Measurements from ENCODE around the gene MALAT1. TPM values are rescaled to one million over a fixed set of nuclear protein-coding genes. Genes with fewer than 3 reads are reported as not detected.

Gene MALAT1
- total and polyA plus RNA-seq, 2 of the 13 experiments (the other 11 are each of a cell fraction or from before 2014, with no cell fraction given) = 143 to 1,237 TPM

DNA sequence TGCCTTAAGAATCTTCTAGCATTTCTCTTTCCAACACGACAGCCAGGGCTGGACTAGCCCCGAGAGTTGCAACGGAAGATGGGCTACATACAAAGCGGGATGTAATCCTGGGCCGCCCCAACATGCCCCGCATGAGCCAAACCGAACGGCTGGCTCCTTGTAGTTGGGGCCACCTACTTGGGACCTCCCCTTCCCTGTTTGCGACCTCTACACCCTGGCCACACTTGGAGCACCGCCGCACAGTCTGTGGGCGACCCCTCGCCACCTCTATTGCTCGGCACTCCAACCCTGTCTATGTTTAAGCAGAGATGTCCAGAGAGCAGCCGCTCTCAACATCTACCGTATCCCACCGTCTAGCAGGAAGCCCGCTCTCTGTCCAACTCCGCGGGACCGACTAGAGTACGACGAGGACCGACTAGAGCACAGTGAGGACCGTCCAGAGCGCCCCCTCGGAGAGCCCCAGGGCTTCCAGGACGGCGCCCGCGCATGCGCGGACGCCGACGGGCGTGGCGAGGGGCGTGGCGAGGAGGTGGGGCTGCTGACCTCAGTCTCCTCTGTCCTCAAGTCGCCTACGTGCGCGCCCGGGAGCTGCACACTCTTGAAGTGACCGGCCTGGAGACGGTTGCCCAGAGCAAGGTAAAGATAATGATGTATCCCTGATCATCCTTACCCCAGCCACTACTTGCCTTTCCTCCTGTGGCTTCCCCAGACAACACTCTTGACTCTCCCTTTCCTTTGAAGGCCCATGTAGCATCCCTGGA lies 44.0 kb upstream of the MALAT1 start (continued):
- TF ChIP-seq, protein P1, sequence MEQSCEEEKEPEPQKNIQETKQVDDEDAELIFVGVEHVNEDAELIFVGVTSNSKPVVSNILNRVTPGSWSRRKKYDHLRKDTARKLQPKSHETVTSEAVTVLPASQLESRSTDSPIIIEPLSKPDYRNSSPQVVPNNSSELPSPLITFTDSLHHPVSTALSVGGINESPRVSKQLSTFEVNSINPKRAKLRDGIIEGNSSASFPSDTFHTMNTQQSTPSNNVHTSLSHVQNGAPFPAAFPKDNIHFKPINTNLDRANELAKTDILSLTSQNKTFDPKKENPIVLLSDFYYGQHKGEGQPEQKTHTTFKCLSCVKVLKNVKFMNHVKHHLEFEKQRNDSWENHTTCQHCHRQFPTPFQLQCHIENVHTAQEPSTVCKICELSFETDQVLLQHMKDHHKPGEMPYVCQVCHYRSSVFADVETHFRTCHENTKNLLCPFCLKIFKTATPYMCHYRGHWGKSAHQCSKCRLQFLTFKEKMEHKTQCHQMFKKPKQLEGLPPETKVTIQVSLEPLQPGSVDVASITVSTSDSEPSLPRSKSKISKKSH (CRISPR knock-in tag; IDR thresholded peaks at IDR 0.05; ENCODE audit: borderline replicate concordance) = peak; percentile 86
- TF ChIP-seq ZKSCAN8 (CRISPR knock-in tag; IDR thresholded peaks at IDR 0.05; ENCODE audit: borderline replicate concordance) (no peak), CREM (IDR thresholded peaks at IDR 0.05) (no peak), CREM (CRISPR knock-in tag; IDR thresholded peaks at IDR 0.05) (no peak), ZNF549 (CRISPR knock-in tag; IDR thresholded peaks at IDR 0.05) (no peak), SRSF9 (IDR thresholded peaks at IDR 0.05; ENCODE audit: borderline replicate concordance, insufficient read depth, low read depth, low read length, poor library complexity, severe bottlenecking) (no peak), DRAP1 (CRISPR knock-in tag; IDR thresholded peaks at IDR 0.05) (peak; percentile 93), MNT (IDR thresholded peaks at IDR 0.05) (no peak), FIP1L1 (IDR thresholded peaks at IDR 0.05; ENCODE audit: borderline replicate concordance, insufficient read depth, low read depth, low read length) (no peak), SIN3B (IDR thresholded peaks at IDR 0.05; ENCODE audit: low read length) (no peak), U2AF2 (IDR thresholded peaks at IDR 0.05; ENCODE audit: low read depth, low read length) (no peak), KLF16 (CRISPR knock-in tag; IDR thresholded peaks at IDR 0.05) (no peak)
- TF ChIP-seq, protein P2, sequence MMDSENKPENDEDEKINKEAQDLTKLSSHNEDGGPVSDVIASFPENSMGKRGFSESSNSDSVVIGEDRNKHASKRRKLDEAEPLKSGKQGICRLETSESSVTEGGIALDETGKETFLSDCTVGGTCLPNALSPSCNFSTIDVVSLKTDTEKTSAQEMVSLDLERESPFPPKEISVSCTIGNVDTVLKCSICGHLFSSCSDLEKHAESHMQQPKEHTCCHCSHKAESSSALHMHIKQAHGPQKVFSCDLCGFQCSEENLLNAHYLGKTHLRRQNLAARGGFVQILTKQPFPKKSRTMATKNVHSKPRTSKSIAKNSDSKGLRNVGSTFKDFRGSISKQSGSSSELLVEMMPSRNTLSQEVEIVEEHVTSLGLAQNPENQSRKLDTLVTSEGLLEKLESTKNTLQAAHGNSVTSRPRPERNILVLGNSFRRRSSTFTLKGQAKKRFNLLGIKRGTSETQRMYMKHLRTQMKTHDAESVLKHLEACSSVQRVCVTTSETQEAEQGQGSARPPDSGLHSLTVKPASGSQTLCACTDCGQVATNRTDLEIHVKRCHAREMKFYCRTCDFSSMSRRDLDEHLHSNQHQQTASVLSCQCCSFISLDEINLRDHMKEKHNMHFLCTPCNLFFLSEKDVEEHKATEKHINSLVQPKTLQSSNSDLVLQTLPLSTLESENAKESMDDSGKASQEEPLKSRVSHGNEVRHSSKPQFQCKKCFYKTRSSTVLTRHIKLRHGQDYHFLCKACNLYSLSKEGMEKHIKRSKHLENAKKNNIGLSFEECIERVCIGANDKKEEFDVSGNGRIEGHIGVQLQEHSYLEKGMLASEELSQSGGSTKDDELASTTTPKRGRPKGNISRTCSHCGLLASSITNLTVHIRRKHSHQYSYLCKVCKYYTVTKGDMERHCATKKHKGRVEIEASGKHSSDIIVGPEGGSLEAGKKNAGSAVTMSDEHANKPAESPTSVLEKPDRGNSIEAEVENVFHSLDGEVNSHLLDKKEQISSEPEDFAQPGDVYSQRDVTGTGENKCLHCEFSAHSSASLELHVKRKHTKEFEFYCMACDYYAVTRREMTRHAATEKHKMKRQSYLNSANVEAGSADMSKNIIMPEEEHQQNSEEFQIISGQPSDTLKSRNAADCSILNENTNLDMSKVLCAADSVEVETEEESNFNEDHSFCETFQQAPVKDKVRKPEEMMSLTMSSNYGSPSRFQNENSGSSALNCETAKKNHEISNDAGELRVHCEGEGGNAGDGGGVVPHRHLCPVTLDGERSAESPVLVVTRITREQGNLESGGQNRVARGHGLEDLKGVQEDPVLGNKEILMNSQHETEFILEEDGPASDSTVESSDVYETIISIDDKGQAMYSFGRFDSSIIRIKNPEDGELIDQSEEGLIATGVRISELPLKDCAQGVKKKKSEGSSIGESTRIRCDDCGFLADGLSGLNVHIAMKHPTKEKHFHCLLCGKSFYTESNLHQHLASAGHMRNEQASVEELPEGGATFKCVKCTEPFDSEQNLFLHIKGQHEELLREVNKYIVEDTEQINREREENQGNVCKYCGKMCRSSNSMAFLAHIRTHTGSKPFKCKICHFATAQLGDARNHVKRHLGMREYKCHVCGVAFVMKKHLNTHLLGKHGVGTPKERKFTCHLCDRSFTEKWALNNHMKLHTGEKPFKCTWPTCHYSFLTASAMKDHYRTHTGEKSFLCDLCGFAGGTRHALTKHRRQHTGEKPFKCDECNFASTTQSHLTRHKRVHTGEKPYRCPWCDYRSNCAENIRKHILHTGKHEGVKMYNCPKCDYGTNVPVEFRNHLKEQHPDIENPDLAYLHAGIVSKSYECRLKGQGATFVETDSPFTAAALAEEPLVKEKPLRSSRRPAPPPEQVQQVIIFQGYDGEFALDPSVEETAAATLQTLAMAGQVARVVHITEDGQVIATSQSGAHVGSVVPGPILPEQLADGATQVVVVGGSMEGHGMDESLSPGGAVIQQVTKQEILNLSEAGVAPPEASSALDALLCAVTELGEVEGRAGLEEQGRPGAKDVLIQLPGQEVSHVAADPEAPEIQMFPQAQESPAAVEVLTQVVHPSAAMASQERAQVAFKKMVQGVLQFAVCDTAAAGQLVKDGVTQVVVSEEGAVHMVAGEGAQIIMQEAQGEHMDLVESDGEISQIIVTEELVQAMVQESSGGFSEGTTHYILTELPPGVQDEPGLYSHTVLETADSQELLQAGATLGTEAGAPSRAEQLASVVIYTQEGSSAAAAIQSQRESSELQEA (CRISPR knock-in tag; IDR thresholded peaks at IDR 0.05; ENCODE audit: not compliant biosample characterization) = no peak
- TF ChIP-seq, protein P3, sequence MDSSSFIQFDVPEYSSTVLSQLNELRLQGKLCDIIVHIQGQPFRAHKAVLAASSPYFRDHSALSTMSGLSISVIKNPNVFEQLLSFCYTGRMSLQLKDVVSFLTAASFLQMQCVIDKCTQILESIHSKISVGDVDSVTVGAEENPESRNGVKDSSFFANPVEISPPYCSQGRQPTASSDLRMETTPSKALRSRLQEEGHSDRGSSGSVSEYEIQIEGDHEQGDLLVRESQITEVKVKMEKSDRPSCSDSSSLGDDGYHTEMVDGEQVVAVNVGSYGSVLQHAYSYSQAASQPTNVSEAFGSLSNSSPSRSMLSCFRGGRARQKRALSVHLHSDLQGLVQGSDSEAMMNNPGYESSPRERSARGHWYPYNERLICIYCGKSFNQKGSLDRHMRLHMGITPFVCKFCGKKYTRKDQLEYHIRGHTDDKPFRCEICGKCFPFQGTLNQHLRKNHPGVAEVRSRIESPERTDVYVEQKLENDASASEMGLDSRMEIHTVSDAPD (CRISPR knock-in tag; IDR thresholded peaks at IDR 0.05) = no peak

Data from HepG2 (cell line).